NCI-H1048 (cell line): ENCODE data around the gene TRPC4AP.
"Not testable (repeated sequence)": the region's sequence is repeated elsewhere in the genome, so short reads cannot be mapped to it uniquely, and the experiment has no call there.

Experiments used
- DNase-seq: peaks from one replicate; lab custom pipeline; 2025; lab: John Stamatoyannopoulos, UW

The TRPC4AP gene

DNA sequence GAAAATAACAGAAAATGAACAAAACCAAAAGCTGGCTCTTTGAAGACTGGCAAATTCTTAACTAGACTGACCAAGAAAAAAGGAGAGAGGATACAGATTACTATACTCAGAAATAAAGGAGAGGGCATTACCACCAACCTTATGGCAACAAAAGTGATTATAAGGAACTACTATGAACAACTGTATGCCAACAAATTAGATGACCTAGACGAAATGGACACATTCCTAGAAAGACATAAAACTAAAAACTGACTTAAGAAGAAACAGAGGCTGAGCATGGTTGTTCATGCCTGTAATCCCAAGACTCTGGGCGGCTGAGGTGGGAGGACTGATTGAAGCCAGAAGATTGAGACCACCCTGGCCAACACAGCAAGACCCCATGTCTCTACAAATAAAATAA lies 33.5 kb downstream of the TRPC4AP start:
- DNase-seq = no peak

DNA sequence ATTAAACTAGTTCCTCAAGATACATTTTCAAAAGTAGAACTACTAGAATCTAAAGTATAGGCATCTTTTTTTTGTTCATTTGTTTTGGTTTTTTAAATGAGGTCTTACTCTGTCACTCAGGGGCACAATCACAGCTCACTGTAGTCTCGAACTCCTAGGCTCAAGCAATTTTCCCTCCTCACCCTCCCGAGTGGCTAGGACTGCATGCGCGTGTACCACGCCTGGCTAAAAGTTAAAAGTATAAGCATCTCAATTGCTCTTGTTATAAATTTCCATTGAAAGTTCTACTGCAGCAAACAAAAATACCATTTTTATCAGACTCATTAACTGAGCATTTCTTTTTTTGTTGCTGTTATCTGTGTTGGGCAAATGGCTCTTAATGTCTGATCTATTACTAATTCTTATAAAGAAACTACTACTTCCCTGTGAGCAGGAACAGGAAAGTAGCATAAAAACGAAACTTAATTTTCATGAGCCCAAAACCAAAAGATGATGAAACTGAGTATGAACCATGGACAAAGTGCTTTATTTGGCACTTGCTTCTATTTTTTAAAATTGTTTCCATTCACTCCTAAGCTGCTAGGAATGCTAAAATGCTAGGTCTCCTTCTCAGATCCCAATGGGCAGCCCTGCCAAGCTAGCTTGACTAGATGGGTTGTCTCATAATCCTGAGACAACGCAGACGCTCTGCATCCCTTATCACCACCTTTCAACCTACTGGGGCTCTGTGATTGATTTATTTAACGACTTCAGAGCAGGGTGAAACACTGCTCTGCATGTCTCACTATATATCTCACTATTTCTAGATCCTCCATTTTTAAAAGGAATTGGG lies 36.9 kb downstream of the TRPC4AP start:
- no peak for DNase-seq

DNA sequence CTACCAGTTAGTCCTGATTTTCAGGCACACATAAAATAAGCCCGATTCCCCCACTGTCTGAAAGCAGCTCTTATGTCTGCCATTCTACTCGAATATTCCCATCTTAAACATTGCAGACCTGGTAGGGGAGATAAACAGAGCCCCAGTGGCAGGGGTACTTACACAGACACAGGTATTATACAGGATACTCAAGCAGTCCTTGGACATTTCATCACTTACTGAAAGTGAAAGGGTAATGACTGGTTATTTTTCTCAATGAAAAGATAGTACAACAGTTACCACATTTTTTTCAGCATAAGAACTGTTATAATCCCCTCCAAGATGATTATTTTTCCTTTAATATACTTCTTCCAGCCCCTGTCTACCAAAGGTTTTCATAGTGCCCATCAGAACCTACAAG lies 37.8 kb downstream of the TRPC4AP start:
- DNase-seq = no peak

DNA sequence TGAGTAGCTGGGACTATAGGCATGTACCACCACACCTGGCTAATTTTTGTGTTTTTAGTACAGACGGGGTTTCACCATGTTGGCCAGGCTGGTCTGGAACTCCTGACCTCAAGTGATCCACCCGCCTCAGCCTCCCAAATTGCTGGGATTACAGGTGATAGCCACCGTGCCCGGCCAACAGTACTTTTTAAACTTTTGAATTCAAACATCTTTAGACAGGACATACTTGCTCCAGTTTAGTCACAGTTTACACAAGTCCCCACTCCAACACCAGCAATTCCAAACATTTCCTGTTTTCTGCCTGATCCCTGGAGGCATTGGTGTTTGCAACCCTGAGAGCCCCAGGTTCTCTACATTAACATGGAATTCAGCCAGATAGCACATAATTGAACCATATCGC lies 40.0 kb downstream of the TRPC4AP start:
- DNase-seq = not testable (repeated sequence)

DNA sequence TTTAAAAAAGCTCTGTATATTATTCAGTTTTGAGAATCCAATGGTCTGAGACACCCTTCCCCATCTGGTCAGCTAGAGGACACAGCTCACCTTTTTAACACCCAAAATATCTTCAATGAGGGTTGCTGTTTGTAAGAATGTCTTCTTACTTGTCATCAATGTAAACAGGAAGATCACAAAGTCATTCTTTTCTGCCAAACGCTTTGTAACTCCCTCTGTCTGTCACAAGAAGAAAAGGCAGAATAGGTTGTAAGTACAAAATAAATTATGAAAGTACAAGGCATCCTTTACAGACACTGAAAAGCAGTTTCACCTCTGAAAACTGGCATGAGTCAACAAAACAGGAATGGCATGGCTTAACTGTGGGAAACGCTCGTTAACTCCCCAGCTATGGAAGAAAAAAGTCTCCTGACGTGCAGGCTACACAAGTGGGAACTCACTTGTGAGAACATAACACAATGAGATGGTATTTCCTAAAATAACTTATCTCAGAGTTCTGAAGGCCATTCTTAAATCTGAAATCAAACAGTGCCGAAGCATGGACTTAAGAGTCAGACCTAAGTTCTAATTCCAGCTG lies 42.7 kb downstream of the TRPC4AP start:
- no peak for DNase-seq

DNA sequence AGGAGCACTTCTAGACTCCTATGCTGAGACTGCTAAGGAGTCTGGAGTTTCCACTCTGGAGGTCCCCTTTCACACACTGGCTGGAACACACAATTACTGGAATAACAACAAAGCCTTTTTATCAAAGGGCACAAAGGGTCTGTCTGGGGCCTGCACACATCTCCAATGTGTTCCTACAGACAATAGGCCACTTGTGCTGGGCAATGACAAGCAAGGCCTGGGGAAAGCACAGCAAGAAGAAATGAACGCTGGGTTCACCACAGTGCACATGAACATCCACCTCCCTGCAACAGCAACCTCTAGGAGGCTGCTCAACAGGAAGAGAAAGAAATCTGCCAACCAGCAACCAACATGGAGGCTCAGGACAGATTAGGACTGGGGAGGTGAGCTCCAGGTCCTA lies 43.9 kb downstream of the TRPC4AP start:
- no peak for DNase-seq

DNA sequence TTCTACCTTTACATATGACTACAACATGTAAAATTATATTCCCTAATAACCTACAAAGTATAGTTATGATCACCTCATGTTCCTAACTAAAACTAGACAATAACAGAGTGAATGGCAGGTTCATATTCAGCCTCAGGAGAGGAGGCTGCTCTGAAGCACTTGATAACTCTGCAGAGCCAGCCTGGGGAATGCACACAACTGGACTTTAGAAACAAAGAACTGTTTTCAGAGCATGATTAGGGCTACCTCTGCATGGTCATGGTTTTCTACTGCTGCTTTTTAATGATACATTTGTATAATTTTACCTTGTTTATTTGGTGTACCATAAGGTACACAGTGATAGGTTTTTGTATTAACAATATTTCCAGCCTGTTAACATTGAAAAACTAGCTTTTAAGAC lies 50.3 kb downstream of the TRPC4AP start:
- no peak for DNase-seq

DNA sequence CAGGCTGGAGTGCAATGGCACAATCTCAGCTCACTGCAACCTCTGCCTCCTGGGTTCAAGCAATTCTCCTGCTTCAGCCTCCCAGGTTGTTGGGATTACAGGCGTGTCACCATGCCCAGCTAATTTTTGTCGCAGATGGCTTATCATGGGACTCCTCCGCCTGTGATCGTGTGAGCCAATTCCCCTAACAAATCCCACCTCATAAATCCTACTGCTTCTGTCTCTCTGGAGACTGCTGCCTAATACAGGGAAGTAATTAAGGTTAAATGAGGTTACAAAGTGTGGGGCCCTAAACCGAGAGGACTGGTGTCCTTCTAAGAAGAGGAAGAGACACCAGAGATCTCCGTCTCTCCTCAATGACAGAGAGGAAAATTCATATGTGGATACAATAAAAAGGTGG lies 52.0 kb downstream of the TRPC4AP start:
- DNase-seq = no peak

DNA sequence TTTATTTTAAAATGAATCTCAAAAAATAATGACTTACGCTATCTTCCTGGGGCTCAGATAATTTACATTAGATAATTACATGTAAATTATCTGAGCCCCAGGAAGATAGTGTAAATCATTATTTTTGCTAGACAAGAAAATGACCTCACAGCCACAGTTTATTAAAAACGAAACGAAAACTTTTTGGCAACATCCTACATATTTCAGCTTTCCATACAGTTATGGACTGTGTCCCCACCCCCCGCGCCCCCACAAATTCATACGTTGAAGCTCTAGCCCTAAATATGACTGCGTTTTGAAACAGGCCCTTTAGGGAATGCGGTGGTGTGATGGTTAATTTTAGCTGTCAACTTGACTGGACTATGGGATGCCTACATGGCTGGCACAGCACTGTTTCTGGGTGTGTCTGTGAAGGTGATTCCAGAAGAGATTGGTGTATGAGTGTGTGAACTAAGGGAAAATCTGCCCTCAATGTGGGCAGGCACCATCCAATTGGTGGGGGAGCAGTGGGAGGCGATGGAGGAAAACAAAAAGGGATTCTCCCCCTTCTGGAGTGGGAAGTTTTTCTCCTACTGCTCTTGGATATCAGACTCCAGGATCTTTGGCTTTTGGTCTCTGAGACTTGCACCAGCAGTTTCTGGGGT lies 52.6 kb downstream of the TRPC4AP start:
- no peak for DNase-seq

DNA sequence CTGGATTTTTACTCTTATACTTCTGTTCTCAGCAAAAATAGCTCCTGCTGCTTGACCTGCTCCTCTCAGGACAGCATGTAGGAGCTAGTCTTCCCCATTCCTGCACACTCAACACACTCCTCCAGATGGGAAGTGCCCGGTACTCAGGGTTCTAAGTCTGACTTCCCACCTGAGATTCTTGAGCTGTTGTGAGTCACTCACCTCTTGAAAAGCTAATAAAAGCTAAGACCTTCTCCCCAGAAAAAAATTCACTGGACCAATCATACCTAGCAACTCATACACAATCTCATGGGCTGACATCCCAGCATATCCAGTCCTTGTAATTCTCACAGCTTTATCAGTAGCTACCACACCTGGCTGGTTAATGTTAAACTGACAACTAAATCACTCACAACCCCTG lies 53.5 kb downstream of the TRPC4AP start:
- DNase-seq = no peak

DNA sequence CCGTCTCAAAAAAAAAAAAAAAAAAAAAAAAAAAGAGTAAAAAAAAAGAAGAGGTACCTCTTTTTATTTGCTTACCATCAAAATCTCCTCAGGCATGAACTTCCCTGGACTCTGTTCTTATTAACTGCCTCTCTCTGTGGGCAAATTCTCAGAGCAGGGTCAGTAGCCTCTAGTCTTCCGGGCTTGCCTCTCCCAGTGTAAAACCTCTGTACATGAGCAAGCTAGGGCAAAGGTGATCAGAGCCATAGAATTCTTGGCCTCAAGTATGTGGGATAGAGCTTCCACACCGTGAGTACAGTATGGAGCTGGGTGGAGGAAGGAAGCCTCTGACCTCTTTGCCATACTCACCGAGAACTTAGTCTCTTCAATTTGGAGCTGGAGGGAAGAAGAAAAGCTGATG lies 58.5 kb downstream of the TRPC4AP start:
- DNase-seq = no peak

DNA sequence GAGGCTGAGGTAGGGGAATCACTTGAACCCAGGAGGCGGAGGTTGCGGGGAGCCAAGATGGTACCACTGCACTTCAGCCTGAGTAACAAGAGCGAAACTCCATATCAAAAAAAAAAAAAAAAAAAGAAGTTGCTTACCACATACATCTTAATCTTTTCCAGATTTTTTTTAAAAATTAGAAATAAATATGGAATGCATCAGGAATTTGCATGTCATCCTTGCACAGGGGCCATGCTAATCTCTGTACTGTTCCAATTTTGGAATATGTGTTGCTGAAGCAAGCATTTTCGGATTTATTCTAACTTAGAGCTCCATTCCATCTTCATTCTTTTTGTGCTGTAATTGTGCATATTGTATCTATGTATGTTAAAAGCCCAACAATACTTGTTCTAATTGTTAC lies 62.5 kb downstream of the TRPC4AP start:
- no peak for DNase-seq

DNA sequence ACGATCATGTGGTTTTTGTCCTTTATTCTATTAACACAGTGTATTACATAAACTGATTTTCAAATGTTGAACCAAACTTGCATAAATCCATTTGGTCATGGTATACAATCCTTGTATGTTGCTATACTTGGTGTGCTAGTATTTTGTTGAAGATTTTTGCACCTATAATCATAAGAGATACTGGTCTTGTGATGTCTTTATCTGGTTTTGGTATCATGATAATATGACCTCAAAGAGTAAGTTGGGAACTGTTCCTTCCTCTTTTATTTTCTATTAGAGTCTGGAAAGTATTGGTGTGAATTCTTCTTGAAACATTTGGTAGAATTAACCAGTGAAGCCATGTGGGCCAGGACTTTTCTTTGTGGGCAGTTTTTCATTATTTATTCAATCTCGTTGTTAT lies 65.3 kb downstream of the TRPC4AP start:
- DNase-seq = no peak

DNA sequence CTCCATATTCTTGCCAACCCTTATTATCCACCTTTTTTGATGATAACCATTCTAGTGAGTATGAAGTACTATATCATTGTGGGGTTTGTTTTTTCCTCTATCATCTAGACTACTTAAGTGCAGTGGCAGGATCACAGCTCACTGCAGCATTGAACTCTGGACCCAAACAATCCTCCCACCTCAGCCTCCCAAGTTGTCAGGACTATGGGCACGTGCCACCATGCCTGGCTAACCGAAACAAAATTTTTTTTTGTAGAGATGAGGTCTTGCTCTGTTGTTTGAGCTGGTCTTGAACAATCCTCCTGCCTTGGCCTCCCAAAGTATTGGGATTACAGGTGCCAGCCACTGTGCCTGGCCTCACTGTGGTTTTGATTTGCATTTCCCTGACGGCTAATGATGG lies 67.5 kb downstream of the TRPC4AP start:
- no peak for DNase-seq

DNA sequence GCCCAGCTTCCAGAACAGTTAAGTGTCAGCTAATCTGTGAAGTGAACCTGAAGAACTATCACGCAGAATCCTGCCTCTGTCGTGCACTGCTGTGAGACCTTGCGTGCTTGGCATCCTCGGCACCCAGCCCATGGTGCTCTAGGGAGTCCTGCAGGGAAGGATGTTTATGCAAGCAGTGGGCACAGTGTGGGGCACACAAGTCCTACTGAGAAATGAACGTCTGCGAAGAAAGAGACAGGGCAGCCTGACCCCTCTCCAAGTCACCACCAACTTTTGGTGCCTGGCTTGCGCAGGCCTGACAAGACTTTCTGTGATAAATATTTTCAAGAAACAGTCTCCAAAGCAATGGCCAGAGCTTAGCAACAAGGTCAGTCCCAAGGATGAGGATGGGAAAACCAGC lies 69.0 kb downstream of the TRPC4AP start:
- DNase-seq = no peak

DNA sequence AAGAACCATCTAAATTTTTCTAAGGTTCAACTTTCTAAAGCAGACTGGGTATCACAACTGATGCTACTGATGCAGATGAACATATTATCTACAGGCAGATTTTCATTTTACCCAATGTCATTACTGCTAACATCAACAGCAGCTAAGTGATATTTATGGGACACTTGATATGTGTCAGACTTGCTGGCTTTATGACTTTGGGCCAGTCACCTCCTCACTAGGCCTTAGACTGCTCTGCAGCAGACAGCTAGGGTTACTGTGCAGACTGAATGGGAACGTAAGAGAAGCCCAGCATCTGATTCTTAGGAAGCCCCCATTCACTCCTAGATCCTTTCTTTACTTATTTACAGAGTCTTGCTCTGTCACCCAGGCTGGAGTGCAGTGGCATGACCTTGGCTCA lies 70.8 kb downstream of the TRPC4AP start:
- DNase-seq = no peak

DNA sequence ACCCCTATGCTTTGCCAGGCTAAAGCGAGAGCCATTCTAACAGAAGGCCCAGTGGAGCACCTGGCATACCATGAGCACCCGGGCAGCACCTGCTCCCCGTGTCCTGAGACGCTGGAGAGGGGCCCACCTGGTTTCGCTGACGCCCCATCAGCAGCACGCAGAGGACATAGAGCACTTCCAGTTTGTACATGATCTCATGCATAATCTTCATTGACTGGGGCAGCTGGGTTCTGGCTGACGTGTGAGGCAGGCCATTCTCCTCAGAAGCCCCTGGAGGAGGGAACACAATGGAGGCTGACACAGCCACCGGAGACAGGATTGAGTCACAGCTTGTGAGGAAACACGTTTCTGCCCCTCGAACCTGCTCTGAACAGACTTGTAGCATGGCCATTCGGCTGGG lies 71.5 kb downstream of the TRPC4AP start:
- no peak for DNase-seq

DNA sequence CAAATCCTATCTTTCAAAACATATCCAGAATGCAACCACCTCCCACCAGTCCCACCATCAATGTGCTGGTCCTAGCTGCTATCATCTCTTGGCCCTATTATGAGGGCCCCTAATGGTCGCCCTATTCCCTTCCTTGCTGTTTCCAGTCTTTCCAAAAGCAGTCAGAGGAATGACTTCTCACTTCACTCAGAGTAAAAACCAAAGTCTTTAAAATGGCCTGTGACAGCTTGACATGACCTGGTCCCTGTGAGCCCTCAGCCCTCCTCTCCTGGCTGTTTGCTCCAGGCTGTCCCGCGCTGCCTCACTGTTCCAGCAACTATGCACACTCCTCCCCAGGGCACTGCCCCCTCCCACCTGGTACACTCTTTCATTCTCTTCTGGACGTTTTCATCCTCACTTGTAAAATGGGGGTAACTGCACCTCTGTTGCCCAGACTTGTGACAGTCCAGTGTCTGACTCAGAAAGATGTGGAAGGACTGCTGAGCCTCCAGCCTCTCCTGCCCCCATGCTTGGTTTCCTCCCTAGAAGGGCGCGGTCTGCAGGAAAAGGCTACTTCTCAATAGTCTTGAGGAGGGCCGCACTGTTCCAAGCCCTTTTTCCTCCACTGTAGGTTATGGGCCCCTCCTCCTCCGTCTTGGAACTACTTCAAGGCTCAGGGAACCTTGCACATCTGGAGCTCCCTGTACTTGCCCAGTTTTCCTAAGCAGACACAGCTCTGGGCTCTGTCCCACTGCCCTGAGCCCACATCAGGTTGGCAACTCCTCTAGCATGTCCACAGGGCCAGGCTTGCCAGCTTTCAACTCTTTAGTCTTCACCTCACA lies 72.3 kb downstream of the TRPC4AP start:
- no peak for DNase-seq

DNA sequence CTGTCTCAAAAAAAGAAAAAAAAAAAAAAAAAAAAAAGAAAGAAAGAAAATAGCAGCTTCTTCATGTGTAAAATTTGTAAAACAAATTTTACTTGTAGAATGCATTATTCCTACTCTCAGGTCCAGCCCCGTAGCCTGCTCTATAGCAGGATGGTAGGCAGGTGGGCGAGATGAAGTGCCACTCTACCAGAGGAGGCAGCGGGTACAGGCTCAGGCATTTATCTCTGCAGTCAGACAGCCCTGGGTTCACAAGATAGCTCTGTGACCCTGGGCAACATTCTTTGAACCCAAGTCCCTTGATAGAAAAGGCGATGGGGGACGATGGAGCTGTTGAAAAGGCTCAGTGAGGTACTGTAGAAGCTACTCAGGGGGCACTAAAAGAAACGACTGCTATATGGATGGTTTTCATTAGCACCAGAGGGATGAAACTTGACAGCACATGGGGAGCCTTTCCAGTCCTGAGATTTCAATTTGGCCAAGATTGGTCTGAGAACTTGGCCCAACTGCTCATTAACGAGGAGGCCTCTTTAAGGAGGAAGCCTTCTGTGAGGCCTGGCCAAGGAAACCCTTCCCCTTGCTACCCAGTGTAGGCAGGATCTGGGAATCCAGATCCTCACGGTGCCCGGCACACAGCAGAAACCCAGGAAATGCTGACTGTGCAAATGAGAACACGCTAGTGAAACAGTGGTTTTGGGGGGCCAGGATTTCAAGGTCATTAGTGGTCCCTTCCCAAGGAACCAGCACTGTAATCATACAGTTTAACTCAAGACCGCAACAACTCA lies 73.8 kb downstream of the TRPC4AP start:
- DNase-seq = no peak

DNA sequence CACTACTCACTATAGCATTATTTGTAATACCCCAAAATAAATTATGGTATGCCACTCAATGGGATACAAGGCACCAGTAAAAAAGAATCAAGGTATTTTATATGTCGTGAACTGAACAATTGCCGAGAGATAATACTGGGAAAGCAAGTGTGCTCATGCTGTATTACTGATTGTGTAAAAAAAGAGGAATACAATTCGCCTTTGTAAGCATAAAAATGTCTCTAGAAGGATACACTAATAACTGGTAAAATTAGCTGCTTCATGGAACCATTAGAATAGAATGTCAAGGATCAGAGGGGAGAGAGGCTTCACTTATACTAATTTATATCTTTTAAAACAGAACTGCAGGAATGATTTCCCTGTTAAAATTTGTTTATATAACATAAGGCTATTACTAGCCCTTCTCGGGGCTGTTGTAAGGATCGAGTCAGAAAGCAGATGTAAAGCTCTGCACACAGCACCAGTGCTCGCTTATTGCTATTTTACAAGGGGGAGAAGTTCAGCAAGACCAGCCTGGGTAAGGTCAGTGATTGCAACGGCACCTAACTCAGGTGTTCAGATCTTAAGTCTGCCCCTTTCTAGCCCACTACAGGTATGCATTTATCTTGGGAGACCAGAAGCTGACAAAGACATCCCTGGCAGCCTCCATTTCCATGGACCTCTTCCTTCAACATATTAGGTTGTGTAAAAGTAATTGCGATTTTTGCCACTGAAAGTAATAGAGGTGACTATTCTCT lies 75.3 kb downstream of the TRPC4AP start:
- no peak for DNase-seq

DNA sequence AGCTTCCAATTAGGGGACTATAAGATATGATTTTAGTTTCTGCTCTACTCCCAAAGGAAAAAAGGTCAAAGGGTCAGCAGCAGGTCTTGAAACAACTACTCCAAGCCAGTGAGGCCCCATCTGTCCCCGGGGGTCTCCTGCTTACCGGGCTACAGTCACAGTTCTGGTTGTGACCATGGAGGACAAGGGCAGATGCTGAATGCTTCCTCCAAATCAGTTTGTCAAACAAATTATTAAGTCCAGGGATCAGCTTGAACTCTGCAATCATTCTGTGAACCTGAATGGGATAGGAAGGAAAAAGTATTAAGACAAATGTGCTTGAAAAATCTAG lies 76.8 kb downstream of the TRPC4AP start:
- DNase-seq = no peak
